Measurements from ENCODE around the gene UPF1. TPM values are rescaled to one million over a fixed set of nuclear protein-coding genes. Genes with fewer than 3 reads are reported as not detected.
"Not testable (repeated sequence)": the region's sequence is repeated elsewhere in the genome, so short reads cannot be mapped to it uniquely, and the experiment has no call there.

Gene UPF1
- polyA plus RNA-seq, 1 donor = 52.3 TPM

- H3K27me3 ChIP-seq (ENCODE audit: control insufficient read depth, insufficient read depth, low read length) = peaks cover 21% of the 10 kb centered on the region
- peaks cover 7% of the 10 kb centered on the region for H3K9me3 ChIP-seq (ENCODE audit: control insufficient read depth, low read depth, low read length)
- peaks cover 24% of the 10 kb centered on the region for H3K36me3 ChIP-seq (ENCODE audit: control insufficient read depth, insufficient read depth, low read length)
- DNase-seq = no peak
- WGBS (ENCODE audit: insufficient coverage, low lambda C conversion rate) = no CpG with 5 or more reads among the region's 18 CpGs
- H3K27ac ChIP-seq (ENCODE audit: low read length) = no peak overlapping the region
- no peak overlapping the region for H3K4me3 ChIP-seq (ENCODE audit: low read length)
- peaks cover 22% of the 10 kb centered on the region for H3K4me1 ChIP-seq (ENCODE audit: control insufficient read depth, insufficient read depth, low read length)
Observed at GRCh38 chr19:18898607-18899408, 67.0 kb downstream of the UPF1 start.

DNA sequence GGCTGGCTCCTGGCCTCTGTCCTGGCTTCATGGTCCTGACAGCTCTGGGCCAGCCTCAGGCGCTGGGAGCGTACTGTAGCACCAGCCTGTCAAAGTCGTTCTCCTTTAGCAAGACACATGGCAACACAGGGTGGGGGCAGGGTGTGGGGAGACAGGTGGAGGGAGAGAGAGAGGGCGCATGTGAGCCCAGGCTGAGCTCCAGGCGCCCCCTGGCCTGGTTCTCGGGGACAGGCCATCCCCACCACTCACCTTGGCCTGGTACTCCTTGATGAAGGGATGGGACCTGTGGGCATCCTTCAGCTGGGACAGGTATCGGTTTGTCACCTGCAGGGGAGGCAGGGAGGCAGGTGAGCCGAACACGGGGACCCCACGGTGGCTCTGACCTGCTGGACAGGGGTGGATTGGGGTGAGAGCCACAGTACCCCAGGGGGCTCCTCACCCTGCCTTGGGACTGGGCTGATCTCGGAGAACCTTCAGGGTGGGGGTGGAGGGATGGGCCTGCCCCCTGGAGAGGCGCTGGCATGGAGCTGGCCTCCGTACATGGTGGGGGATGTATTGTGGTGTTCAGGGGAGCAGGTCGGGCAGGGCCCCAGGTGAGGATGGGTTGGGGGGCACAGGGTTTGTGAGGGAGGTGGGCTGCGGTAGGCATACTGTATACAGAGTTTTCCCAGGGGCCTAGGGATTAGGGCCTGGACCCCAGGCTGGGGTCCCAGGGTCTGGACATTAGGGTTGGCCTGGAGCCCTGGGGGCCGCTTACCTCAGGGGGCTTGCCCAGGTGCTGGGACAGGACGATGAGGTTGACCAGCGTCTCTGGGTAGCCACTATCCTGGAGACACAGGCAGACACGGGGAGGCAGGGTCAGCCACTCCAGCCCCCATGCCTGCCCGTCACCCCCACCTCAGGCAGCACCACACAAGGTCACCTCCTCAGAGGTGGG, 68.1 kb downstream of the UPF1 start:
- H3K36me3 ChIP-seq (ENCODE audit: control insufficient read depth, insufficient read depth, low read length) = peaks cover 32% of the 10 kb centered on the region
- WGBS (ENCODE audit: insufficient coverage, low lambda C conversion rate) = no CpG with 5 or more reads among the region's 20 CpGs
- peaks cover 3% of the 10 kb centered on the region for H3K9me3 ChIP-seq (ENCODE audit: control insufficient read depth, low read depth, low read length)
- H3K4me3 ChIP-seq (ENCODE audit: low read length) = no peak overlapping the region
- no peak for DNase-seq
- H3K27ac ChIP-seq (ENCODE audit: low read length) = no peak overlapping the region
- H3K27me3 ChIP-seq (ENCODE audit: control insufficient read depth, insufficient read depth, low read length) = peaks cover 10% of the 10 kb centered on the region
- peaks cover 18% of the 10 kb centered on the region for H3K4me1 ChIP-seq (ENCODE audit: control insufficient read depth, insufficient read depth, low read length)

GRCh38 chr19:18900700-18901481, 69.1 kb downstream of the UPF1 start:
- Histone ChIP-seq H3K4me3 (ENCODE audit: low read length) (no peak overlapping the region), H3K9me3 (ENCODE audit: control insufficient read depth, low read depth, low read length) (peaks cover 3% of the 10 kb centered on the region), H3K27ac (ENCODE audit: low read length) (no peak overlapping the region), H3K36me3 (ENCODE audit: control insufficient read depth, insufficient read depth, low read length) (peaks cover 42% of the 10 kb centered on the region), H3K27me3 (ENCODE audit: control insufficient read depth, insufficient read depth, low read length) (peaks cover 3% of the 10 kb centered on the region), H3K4me1 (ENCODE audit: control insufficient read depth, insufficient read depth, low read length) (peaks cover 17% of the 10 kb centered on the region)
- WGBS (ENCODE audit: insufficient coverage, low lambda C conversion rate) = no CpG with 5 or more reads among the region's 17 CpGs
- DNase-seq = no peak

DNA sequence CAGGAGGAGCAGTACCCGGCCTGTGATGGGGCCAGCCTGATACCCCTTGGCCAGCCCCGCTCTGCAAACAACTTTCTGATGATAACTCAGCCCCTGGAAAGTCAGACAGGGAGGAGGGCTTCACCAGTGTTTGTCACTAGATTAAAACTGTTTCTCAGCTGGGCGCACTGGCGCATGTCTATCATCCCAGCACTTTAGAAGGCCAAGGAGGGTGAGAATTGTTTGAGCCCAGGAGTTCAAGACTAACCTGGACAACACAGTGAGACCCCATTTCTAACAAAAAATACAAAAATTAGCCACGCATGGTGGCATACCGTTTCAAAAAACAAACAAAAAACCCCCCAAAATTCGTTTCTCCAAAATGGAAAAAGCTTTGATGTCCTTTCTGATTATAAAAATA, 69.7 kb downstream of the UPF1 start:
- H3K27me3 ChIP-seq (ENCODE audit: control insufficient read depth, insufficient read depth, low read length) = peaks cover 2% of the 10 kb centered on the region
- peaks cover 3% of the 10 kb centered on the region for H3K9me3 ChIP-seq (ENCODE audit: control insufficient read depth, low read depth, low read length)
- WGBS (ENCODE audit: insufficient coverage, low lambda C conversion rate) = 100% methylated on average over 1 of the region's 7 CpGs
- H3K4me1 ChIP-seq (ENCODE audit: control insufficient read depth, insufficient read depth, low read length) = peaks cover 17% of the 10 kb centered on the region
- H3K4me3 ChIP-seq (ENCODE audit: low read length) = no peak overlapping the region
- H3K36me3 ChIP-seq (ENCODE audit: control insufficient read depth, insufficient read depth, low read length) = peaks cover 48% of the 10 kb centered on the region
- no peak for DNase-seq
- no peak overlapping the region for H3K27ac ChIP-seq (ENCODE audit: low read length)

DNA sequence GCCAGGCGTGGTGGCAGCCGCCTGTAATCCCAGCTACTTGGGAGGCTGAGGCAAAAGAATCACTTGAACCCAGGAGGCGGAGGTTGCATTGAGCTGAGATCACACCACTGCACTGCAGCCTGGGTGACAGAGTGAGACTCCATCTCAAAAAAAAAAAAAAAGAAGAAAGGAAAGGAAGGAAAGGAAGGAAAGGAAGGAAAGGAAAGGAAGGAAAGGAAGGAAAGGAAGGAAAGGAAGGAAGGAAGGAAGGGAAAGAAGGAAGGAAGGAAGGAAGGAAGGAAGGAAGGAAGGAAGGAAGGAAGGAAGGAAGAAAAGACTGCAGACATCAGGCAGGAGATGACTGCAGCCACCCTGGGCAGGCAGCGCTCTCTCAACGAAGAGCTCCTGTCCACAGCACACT, 70.8 kb downstream of the UPF1 start:
- H3K36me3 ChIP-seq (ENCODE audit: control insufficient read depth, insufficient read depth, low read length) = peaks cover 56% of the 10 kb centered on the region
- not testable (repeated sequence) for H3K4me3 ChIP-seq (ENCODE audit: low read length); H3K27me3 ChIP-seq (ENCODE audit: control insufficient read depth, insufficient read depth, low read length); DNase-seq; H3K9me3 ChIP-seq (ENCODE audit: control insufficient read depth, low read depth, low read length); H3K27ac ChIP-seq (ENCODE audit: low read length)
- peaks cover 13% of the 10 kb centered on the region for H3K4me1 ChIP-seq (ENCODE audit: control insufficient read depth, insufficient read depth, low read length)
- no CpG with 5 or more reads among the region's 5 CpGs for WGBS (ENCODE audit: insufficient coverage, low lambda C conversion rate)

GRCh38 chr19:18903156-18904037, 71.6 kb downstream of the UPF1 start:
- no peak overlapping the region for H3K4me3 ChIP-seq (ENCODE audit: low read length)
- no peak for DNase-seq
- H3K36me3 ChIP-seq (ENCODE audit: control insufficient read depth, insufficient read depth, low read length) = peaks cover 62% of the 10 kb centered on the region
- no peak overlapping the region for H3K27ac ChIP-seq (ENCODE audit: low read length)
- peaks cover 6% of the 10 kb centered on the region for H3K4me1 ChIP-seq (ENCODE audit: control insufficient read depth, insufficient read depth, low read length)
- no CpG with 5 or more reads among the region's 29 CpGs for WGBS (ENCODE audit: insufficient coverage, low lambda C conversion rate)
- H3K9me3 ChIP-seq (ENCODE audit: control insufficient read depth, low read depth, low read length) = peaks cover 6% of the 10 kb centered on the region
- no peaks in the 10 kb centered on the region for H3K27me3 ChIP-seq (ENCODE audit: control insufficient read depth, insufficient read depth, low read length)

DNA sequence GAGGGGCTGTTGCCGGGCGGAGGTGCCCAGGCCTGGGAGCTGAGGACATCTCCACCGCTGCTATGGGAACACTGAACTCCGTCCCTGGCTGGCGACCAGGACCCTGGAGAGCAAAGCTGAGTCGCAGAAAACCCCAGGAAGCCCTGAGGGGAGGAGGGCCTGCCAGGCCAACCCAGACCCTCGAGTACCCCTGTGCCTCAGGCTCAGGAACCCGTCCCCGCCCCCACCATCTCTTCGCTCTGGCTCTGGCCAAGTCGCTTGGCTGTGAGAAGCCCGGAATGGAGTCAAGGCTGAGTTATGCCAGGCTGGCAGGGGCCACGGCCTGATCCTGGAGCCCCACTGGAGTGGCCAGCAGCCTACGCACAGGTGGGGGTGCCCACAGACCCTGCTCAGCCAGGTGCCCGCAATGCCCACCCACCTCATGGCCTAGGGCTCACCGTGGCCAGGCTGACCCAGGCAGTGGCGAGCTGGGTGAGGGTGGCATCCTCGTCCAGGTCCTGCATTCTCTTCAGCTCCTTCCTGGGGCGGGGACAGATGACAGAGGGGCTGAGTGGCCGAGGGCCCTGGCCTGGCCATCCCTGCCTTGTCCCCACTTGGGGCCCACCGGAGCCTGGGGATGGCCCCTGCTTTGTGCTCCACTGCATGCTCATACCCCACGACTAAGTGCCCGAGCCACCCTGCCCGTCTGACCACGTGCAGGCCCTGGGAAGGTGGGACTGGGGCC, 72.7 kb downstream of the UPF1 start:
- Histone ChIP-seq H3K4me3 (ENCODE audit: low read length) (no peak overlapping the region), H3K27ac (ENCODE audit: low read length) (no peak overlapping the region), H3K36me3 (ENCODE audit: control insufficient read depth, insufficient read depth, low read length) (peaks cover 69% of the 10 kb centered on the region), H3K9me3 (ENCODE audit: control insufficient read depth, low read depth, low read length) (peaks cover 6% of the 10 kb centered on the region), H3K27me3 (ENCODE audit: control insufficient read depth, insufficient read depth, low read length) (no peaks in the 10 kb centered on the region), H3K4me1 (ENCODE audit: control insufficient read depth, insufficient read depth, low read length) (no peaks in the 10 kb centered on the region)
- no CpG with 5 or more reads among the region's 25 CpGs for WGBS (ENCODE audit: insufficient coverage, low lambda C conversion rate)
- DNase-seq = no peak

- no peaks in the 10 kb centered on the region for H3K27me3 ChIP-seq (ENCODE audit: control insufficient read depth, insufficient read depth, low read length)
- H3K4me3 ChIP-seq (ENCODE audit: low read length) = no peak overlapping the region
- H3K27ac ChIP-seq (ENCODE audit: low read length) = no peak overlapping the region
- no peak for DNase-seq
- peaks cover 68% of the 10 kb centered on the region for H3K36me3 ChIP-seq (ENCODE audit: control insufficient read depth, insufficient read depth, low read length)
- H3K9me3 ChIP-seq (ENCODE audit: control insufficient read depth, low read depth, low read length) = peaks cover 6% of the 10 kb centered on the region
- no CpG with 5 or more reads among the region's 8 CpGs for WGBS (ENCODE audit: insufficient coverage, low lambda C conversion rate)
- H3K4me1 ChIP-seq (ENCODE audit: control insufficient read depth, insufficient read depth, low read length) = no peaks in the 10 kb centered on the region
Observed at GRCh38 chr19:18905058-18905456, 73.3 kb downstream of the UPF1 start.

Measured in large intestine (tissue), 3 donors.